Mesenchymal stem cell (in vitro differentiated cells and primary cell): ENCODE measurements around the gene NEDD4L.
A peak's percentile ranks its signal among the peaks of the same experiment; 100 is the strongest.

Source experiments
- DNase-seq: peaks from one replicate; pipeline ENCODE4 v3.0.0-alpha.2; 2013
- H2AFZ ChIP-seq: one replicate; pipeline ENCODE4 v1.6.1; 2013; ENCODE audit warnings: low read depth, mild to moderate bottlenecking, control low read depth, inconsistent platforms, low read length, moderate library complexity
- H2AK5ac ChIP-seq: 2 replicates; pipeline ENCODE4 v1.6.1; 2013; ENCODE audit warnings: low read length, moderate library complexity, mild to moderate bottlenecking, inconsistent platforms; ENCODE audit not compliant: severe bottlenecking
- H2BK120ac ChIP-seq: one replicate; pipeline ENCODE4 v1.6.1; 2013; ENCODE audit warnings: low read depth, mild to moderate bottlenecking, inconsistent platforms, low read length, moderate library complexity
- H2BK12ac ChIP-seq, 2 experiments: one replicate each; pipeline ENCODE4 v1.6.1; 2013; ENCODE audit warnings: inconsistent platforms in 2 of 2, low read length in 2 of 2, mild to moderate bottlenecking in 2 of 2, moderate library complexity in 2 of 2, control low read depth in 1 of 2
- H2BK15ac ChIP-seq: one replicate; pipeline ENCODE4 v1.6.1; 2013; ENCODE audit warnings: mild to moderate bottlenecking, low read depth, inconsistent platforms; ENCODE audit not compliant: poor library complexity, severe bottlenecking
- H2BK5ac ChIP-seq: 2 replicates; pipeline ENCODE4 v1.6.1; 2013; ENCODE audit warnings: low read depth, mild to moderate bottlenecking, low read length, control low read depth, inconsistent platforms; ENCODE audit not compliant: poor library complexity, severe bottlenecking
- H3K14ac ChIP-seq, 2 experiments: one replicate each; pipeline ENCODE4 v1.6.1; 2013; ENCODE audit warnings: inconsistent platforms in 2 of 2, low read length in 2 of 2, control low read depth in 1 of 2, mild to moderate bottlenecking in 1 of 2, moderate library complexity in 1 of 2
- H3K18ac ChIP-seq, 2 experiments: one replicate each; pipeline ENCODE4 v1.6.1; 2013; ENCODE audit warnings: inconsistent platforms in 2 of 2, low read length in 2 of 2, control low read depth in 1 of 2, low read depth in 1 of 2, mild to moderate bottlenecking in 1 of 2
- H3K23ac ChIP-seq, 2 experiments: one replicate each; pipeline ENCODE4 v1.6.1; 2013; ENCODE audit warnings: inconsistent platforms in 2 of 2, low read length in 2 of 2, mild to moderate bottlenecking in 2 of 2, moderate library complexity in 2 of 2, control low read depth in 1 of 2
- H3K27ac ChIP-seq: 2 replicates; pipeline ENCODE4 v1.5.1; 2013; ENCODE audit warnings: mild to moderate bottlenecking, moderate library complexity, low read length, control low read depth, inconsistent platforms; ENCODE audit not compliant: poor library complexity, severe bottlenecking
- H3K27me3 ChIP-seq, 2 experiments: 2 replicates each; pipeline versions ENCODE4 v1.6.1 to v1.7.0; 2013; ENCODE audit warnings: low read length in 2 of 2, mild to moderate bottlenecking in 2 of 2, moderate library complexity in 2 of 2, control low read depth in 1 of 2, inconsistent platforms in 1 of 2; ENCODE audit not compliant: control insufficient read depth in 1 of 2, insufficient read depth in 1 of 2
- H3K36me3 ChIP-seq, 2 experiments: 2 replicates each; pipeline versions ENCODE4 v1.6.1 to v1.7.0; 2013; ENCODE audit warnings: low read length in 2 of 2, control low read depth in 1 of 2, inconsistent platforms in 1 of 2, low read depth in 1 of 2, mild to moderate bottlenecking in 1 of 2; ENCODE audit not compliant: insufficient read depth in 2 of 2, control insufficient read depth in 1 of 2
- H3K4ac ChIP-seq, 2 experiments: one replicate each; pipeline ENCODE4 v1.6.1; 2013; ENCODE audit warnings: inconsistent platforms in 2 of 2, low read length in 2 of 2, mild to moderate bottlenecking in 2 of 2, moderate library complexity in 2 of 2, control low read depth in 1 of 2, low read depth in 1 of 2
- H3K4me1 ChIP-seq: 2 replicates; pipeline ENCODE4 v1.6.1; 2013; ENCODE audit warnings: low read depth, low read length, control low read depth; ENCODE audit not compliant: control insufficient read depth, insufficient read depth
- H3K4me2 ChIP-seq: 2 replicates; pipeline ENCODE4 v1.6.1; 2013; ENCODE audit warnings: low read length, mild to moderate bottlenecking, inconsistent platforms; ENCODE audit not compliant: poor library complexity, severe bottlenecking
- H3K4me3 ChIP-seq, 2 experiments: 2 replicates each; pipeline versions ENCODE4 v1.5.1 to v1.7.0; 2013; ENCODE audit warnings: low read length in 2 of 2, mild to moderate bottlenecking in 2 of 2, control low read depth in 1 of 2, low read depth in 1 of 2; ENCODE audit not compliant: insufficient read depth in 1 of 2
- H3K79me1 ChIP-seq: replicated peaks from 2 replicates; pipeline ENCODE4 v1.6.1; 2013; ENCODE audit warnings: mild to moderate bottlenecking, control low read depth, low read length, inconsistent platforms; ENCODE audit not compliant: poor library complexity, severe bottlenecking
- H3K9ac ChIP-seq: 2 replicates; pipeline ENCODE4 v1.7.0; 2013; ENCODE audit warnings: mild to moderate bottlenecking, low read length, moderate library complexity
- H3K9me3 ChIP-seq: 2 replicates; pipeline ENCODE4 v1.7.0; 2013; ENCODE audit warnings: mild to moderate bottlenecking, low read length; ENCODE audit not compliant: control insufficient read depth
- H4K8ac ChIP-seq: one replicate; pipeline ENCODE4 v1.6.1; 2013; ENCODE audit warnings: inconsistent platforms, mild to moderate bottlenecking, low read length, moderate library complexity
- H4K91ac ChIP-seq: one replicate; pipeline ENCODE4 v1.6.1; 2013; ENCODE audit warnings: mild to moderate bottlenecking, low read length, inconsistent platforms
- WGBS: methylation state at CpG from one replicate; pipeline ENCODE4 v1.1.7; 2013; ENCODE audit warnings: mixed read lengths; 5-methylcytosine and 5-hydroxymethylcytosine counted together

NEDD4L gene

DNA sequence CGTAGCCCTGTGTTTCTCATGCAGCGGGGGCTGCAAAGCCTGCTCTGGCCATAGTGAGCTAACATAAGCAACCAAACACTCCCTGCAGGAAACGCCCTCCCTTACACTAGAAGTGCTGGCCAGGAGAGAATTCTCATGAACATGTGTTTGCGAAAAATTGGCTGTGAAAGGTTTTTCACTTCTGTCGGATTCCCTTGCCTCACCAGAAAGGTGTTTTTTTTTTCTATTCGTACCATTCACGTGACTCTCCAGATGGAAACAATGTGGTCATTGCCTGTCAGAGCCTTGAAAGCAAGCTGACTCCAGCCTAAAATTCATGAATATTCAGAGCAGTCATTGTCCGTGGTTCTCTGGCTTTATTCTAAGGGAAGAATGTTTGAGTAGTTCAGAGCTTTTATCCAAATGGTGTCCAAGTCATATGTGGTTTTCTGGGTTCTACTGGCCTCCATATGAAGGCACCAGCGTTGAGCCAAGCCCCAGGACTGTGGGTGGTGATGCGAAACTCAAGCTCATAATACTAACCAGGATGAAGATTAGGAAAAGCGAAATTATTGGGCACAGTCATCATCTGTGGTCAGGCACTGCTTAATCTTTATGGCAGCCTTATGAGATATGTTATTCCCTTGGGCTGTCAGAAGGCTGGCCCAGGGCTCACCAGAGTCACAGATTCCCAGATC, 348.4 kb downstream of the NEDD4L start:
- Histone ChIP-seq H3K79me1 (peaks cover 2% of the 10 kb centered on the region), H3K4me3 (no peak overlapping the region), H3K18ac (no peak overlapping the region), H4K8ac (no peak overlapping the region), H2BK5ac (no peak overlapping the region), H3K23ac (no peak overlapping the region), H2BK15ac (no peak overlapping the region), H2BK120ac (no peak overlapping the region), H4K91ac (no peak overlapping the region), H2BK12ac (no peak overlapping the region), H3K36me3 (peaks cover 29 to 51% of the 10 kb centered on the region in 2 experiments), H3K9me3 (no peaks in the 10 kb centered on the region), H3K4me1 (no peaks in the 10 kb centered on the region), H3K14ac (no peak overlapping the region), H3K27me3 (no peaks in the 10 kb centered on the region), H3K4me2 (no peak overlapping the region), H2AFZ (no peak overlapping the region), H3K9ac (peak overlapping the region; percentile 42), H2AK5ac (no peak overlapping the region), H3K27ac (no peak overlapping the region), H3K4ac (no peak overlapping the region)
- no peak for DNase-seq
- 77% methylated on average over 11 of the region's 11 CpGs for WGBS

DNA sequence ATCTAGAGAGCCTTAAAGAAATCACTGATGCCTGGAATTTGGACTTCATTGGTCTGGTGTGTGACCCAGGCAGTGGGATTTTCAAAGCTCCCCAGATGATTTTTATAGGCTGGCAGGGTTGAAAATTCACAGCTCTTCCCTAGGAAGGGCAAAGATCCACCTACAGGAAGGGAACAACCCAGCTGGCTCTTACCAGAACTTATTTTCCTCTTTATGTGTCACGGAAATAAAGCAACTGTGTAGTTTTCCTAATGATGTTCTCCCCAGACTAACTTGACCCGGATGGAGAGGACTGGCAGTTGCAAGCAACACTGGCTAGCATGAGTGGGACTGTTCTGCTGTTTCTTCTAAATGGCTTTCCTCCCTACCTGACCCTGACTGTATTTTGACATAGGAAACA, 349.3 kb downstream of the NEDD4L start:
- no peak overlapping the region for H2BK5ac ChIP-seq
- H3K27ac ChIP-seq = no peak overlapping the region
- no peaks in the 10 kb centered on the region for H3K4me1 ChIP-seq
- no peak overlapping the region for H3K4ac ChIP-seq
- no peak overlapping the region for H3K4me3 ChIP-seq
- no peak overlapping the region for H4K91ac ChIP-seq
- no peak overlapping the region for H2BK120ac ChIP-seq
- no peak overlapping the region for H3K14ac ChIP-seq
- no peak overlapping the region for H3K23ac ChIP-seq
- H3K9ac ChIP-seq = no peak overlapping the region
- H3K36me3 ChIP-seq = peaks cover 21 to 47% of the 10 kb centered on the region in 2 experiments
- 92% methylated on average over 2 of the region's 2 CpGs for WGBS
- no peak overlapping the region for H2BK15ac ChIP-seq
- H3K27me3 ChIP-seq = no peaks in the 10 kb centered on the region
- no peak overlapping the region for H2AFZ ChIP-seq
- H2BK12ac ChIP-seq = no peak overlapping the region
- no peak for DNase-seq
- H3K9me3 ChIP-seq = no peaks in the 10 kb centered on the region
- no peak overlapping the region for H2AK5ac ChIP-seq
- no peak overlapping the region for H3K18ac ChIP-seq
- no peak overlapping the region for H4K8ac ChIP-seq
- peaks cover 2% of the 10 kb centered on the region for H3K79me1 ChIP-seq
- H3K4me2 ChIP-seq = no peak overlapping the region

DNA sequence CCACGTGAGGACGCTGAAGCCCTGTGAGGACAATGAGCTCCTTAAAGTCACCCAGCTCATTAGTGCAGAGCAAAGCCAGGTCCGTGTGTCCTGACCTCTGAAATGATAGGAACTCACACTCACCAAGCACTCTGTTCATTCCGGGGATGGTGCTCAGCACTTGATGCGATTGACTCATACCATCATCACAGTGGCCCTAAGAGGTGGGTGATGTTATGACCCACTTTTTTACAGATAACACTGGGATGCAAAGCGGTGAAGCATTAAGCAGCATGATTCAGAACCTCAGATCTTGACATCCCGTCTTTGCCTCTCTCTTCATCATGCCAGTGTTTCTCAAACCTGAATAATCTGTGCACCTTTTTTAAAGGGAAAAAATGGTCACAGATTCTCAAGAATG, 350.0 kb downstream of the NEDD4L start:
- H2AK5ac ChIP-seq = no peak overlapping the region

DNA sequence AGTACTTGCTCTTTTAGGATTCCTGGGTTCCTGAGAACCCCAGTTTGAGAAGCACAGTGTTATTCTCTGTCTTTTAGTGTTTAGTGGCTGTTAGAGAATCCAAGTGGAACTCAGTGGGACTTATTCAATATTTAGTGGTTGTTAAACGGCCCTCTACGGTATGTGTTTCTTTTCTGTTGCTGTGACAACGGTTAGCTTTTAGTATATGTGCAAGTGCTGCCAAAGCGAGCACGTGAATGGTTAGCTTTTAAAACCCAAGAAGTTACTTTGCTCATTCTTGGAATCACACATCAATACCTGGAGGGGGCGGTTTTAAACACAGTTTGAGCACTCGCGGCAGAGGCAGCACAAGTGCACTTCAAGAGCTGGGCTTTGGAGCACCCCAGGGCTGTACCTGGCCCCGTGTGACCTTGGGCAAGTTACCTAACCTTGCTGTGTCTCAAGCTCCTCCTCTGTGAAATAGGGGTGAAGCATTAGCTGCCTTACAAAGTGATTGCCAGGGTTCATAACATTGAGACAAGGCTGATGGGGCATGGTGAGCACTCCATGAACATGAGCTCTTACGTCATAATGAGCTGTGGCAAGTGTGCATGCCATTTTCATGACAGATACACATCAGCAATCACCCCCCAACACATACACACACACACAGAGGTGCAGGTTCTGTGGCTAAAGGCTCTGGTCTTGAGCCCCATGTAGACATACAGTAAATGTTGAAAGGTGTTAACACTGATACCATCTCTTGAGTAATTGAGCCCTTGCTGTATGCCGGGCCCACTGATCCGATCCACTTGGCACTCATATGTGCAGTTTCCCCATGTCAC, 350.8 kb downstream of the NEDD4L start:
- no peak overlapping the region for H4K8ac ChIP-seq
- H2BK120ac ChIP-seq = no peak overlapping the region
- H2BK12ac ChIP-seq = no peak overlapping the region
- H2AK5ac ChIP-seq = no peak overlapping the region
- no peak overlapping the region for H3K4me3 ChIP-seq
- peak overlapping the region in 1 of 2 experiments; percentile 23 for H3K14ac ChIP-seq
- H2BK5ac ChIP-seq = no peak overlapping the region
- H2AFZ ChIP-seq = no peak overlapping the region
- DNase-seq = peak; percentile 21
- no peak overlapping the region for H2BK15ac ChIP-seq
- no peak overlapping the region for H3K18ac ChIP-seq
- no peaks in the 10 kb centered on the region for H3K4me1 ChIP-seq
- peaks cover 11 to 46% of the 10 kb centered on the region in 2 experiments for H3K36me3 ChIP-seq
- no peaks in the 10 kb centered on the region for H3K27me3 ChIP-seq
- H3K4ac ChIP-seq = no peak overlapping the region
- 99% methylated on average over 12 of the region's 12 CpGs for WGBS
- no peak overlapping the region for H3K9ac ChIP-seq
- H3K23ac ChIP-seq = no peak overlapping the region
- no peaks in the 10 kb centered on the region for H3K9me3 ChIP-seq
- no peak overlapping the region for H3K27ac ChIP-seq
- no peak overlapping the region for H3K4me2 ChIP-seq
- no peak overlapping the region for H4K91ac ChIP-seq
- H3K79me1 ChIP-seq = peaks cover 1% of the 10 kb centered on the region

More for the DNA sequence above, 350.0 kb downstream of the NEDD4L start:
- Histone ChIP-seq H4K91ac (no peak overlapping the region), H3K27ac (no peak overlapping the region), H3K4me3 (no peak overlapping the region), H3K27me3 (no peaks in the 10 kb centered on the region), H3K9ac (no peak overlapping the region), H3K18ac (no peak overlapping the region), H3K4me2 (no peak overlapping the region), H3K79me1 (peaks cover 2% of the 10 kb centered on the region), H2BK15ac (no peak overlapping the region), H3K9me3 (no peaks in the 10 kb centered on the region), H3K36me3 (peaks cover 14 to 45% of the 10 kb centered on the region in 2 experiments), H2BK120ac (no peak overlapping the region), H2AFZ (no peak overlapping the region), H2BK12ac (no peak overlapping the region), H3K14ac (no peak overlapping the region), H3K4me1 (no peaks in the 10 kb centered on the region), H3K4ac (no peak overlapping the region), H4K8ac (no peak overlapping the region), H2BK5ac (no peak overlapping the region), H3K23ac (no peak overlapping the region)
- no peak for DNase-seq
- WGBS = 79% methylated on average over 7 of the region's 7 CpGs
